ENCODE data around the gene KIN.
A peak's percentile ranks its signal among the peaks of the same experiment; 100 is the strongest.
"Not testable (repeated sequence)": the region's sequence is repeated elsewhere in the genome, so short reads cannot be mapped to it uniquely, and the experiment has no call there.

KIN gene

GRCh38 chr10:7794251-7795026, 6.6 kb upstream of the KIN start:
- ATAC-seq (no peak), DNase-seq (no peak)

GRCh38 chr10:7792541-7792940, 4.7 kb upstream of the KIN start:
- no peak for DNase-seq
- ATAC-seq, result no peak

GRCh38 chr10:7789390-7789789, 1.6 kb upstream of the KIN start:
- no peak for ATAC-seq

GRCh38 chr10:7788639-7789286, 970 bp upstream of the KIN start:
- DNase-seq (peak; percentile 7), ATAC-seq (no peak)

More at GRCh38 chr10:7789390-7789789, 1.6 kb upstream of the KIN start:
- DNase-seq, result no peak

GRCh38 chr10:7787150-7787856, 490 bp downstream of the KIN start:
- peak; percentile 19 for DNase-seq
- peak; percentile 2 for ATAC-seq

GRCh38 chr10:7786430-7786829, 1.4 kb downstream of the KIN start:
- no peak for DNase-seq
- no peak for ATAC-seq

- ATAC-seq, DNase-seq: not testable (repeated sequence)
Observed at GRCh38 chr10:7782194-7782593, 5.6 kb downstream of the KIN start.

- no peak for ATAC-seq
Observed at GRCh38 chr10:7776777-7777176, 11.0 kb downstream of the KIN start.

GRCh38 chr10:7773845-7774801, 13.7 kb downstream of the KIN start:
- no peak for DNase-seq
- ATAC-seq, result no peak

More at GRCh38 chr10:7776777-7777176, 11.0 kb downstream of the KIN start:
- DNase-seq, result no peak

- no peak for ATAC-seq
- no peak for DNase-seq
Observed at GRCh38 chr10:7768417-7768816, 19.4 kb downstream of the KIN start.

- ATAC-seq, result no peak
- DNase-seq, result no peak
Observed at GRCh38 chr10:7767209-7767608, 20.6 kb downstream of the KIN start.

- DNase-seq (no peak), ATAC-seq (no peak)
Observed at GRCh38 chr10:7766241-7766640, 21.6 kb downstream of the KIN start.

GRCh38 chr10:7763929-7764328, 23.9 kb downstream of the KIN start:
- DNase-seq (no peak), ATAC-seq (no peak)

GRCh38 chr10:7756360-7756992, 31.3 kb downstream of the KIN start:
- DNase-seq, result peak; percentile 16

GRCh38 chr10:7755103-7755502, 32.7 kb downstream of the KIN start:
- no peak for ATAC-seq
- DNase-seq, result no peak

More at GRCh38 chr10:7756360-7756992, 31.3 kb downstream of the KIN start:
- no peak for ATAC-seq

- ATAC-seq (no peak), DNase-seq (no peak)
Observed at GRCh38 chr10:7752251-7752650, 35.5 kb downstream of the KIN start.

- ATAC-seq (no peak), DNase-seq (no peak)
Observed at GRCh38 chr10:7750222-7750621, 37.6 kb downstream of the KIN start.

GRCh38 chr10:7748637-7749036, 39.2 kb downstream of the KIN start:
- not testable (repeated sequence) for DNase-seq, ATAC-seq

GRCh38 chr10:7744307-7744706, 43.5 kb downstream of the KIN start:
- DNase-seq (no peak), ATAC-seq (no peak)

GRCh38 chr10:7738536-7739407, 49.0 kb downstream of the KIN start:
- no peak for ATAC-seq
- no peak for DNase-seq

Measured in stimulated activated naive CD8-positive, alpha-beta T cell treated with anti-CD3 and anti-CD28 coated beads, Interleukin-15, Interleukin-2, amounts not matched to agents 100 U/mL and 50 U/mL, for 24 hours (primary cell).